HepG2 (cell line): ENCODE results near the gene TCFL5. TPM values are rescaled to one million over a fixed set of nuclear protein-coding genes. Genes with fewer than 3 reads are reported as not detected.
A peak's percentile ranks its signal among the peaks of the same experiment; 100 is the strongest.

ENCODE experiments used
- CBX2 ChIP-seq, 2 experiments: fragments of 200-600 bp in 1 of 2; sonication (generic); formaldehyde crosslinking in 1 of 2; IDR thresholded peaks; 2 replicates each; pipeline versions ENCODE4 v1.7.0 to v1.8.1; 2018 to 2022; ENCODE audit warnings: low read depth in 2 of 2, low read length in 1 of 2, mild to moderate bottlenecking in 1 of 2, missing genetic modification reagents in 1 of 2
- EED ChIP-seq: sonication (generic); formaldehyde crosslinking; IDR thresholded peaks from 2 replicates; pipeline ENCODE4 v1.5.0; 2020; ENCODE audit warnings: mild to moderate bottlenecking, missing genetic modification reagents
- HNF4A ChIP-seq: sonication (generic); formaldehyde crosslinking; IDR thresholded peaks from 2 replicates; pipeline ENCODE4 v1.4.0; 2020; ENCODE audit warnings: missing genetic modification reagents
- IKZF1 ChIP-seq: fragments of 450-650 bp; IDR thresholded peaks from 2 replicates; pipeline ENCODE4 v1.7.1; 2016
- IRF2 ChIP-seq: IDR thresholded peaks from 2 replicates; pipeline ENCODE4 v1.6.1; 2018; ENCODE audit warnings: missing genetic modification reagents, missing compliant biosample characterization
- KDM5B ChIP-seq: sonication (generic); formaldehyde crosslinking; IDR thresholded peaks from 2 replicates; pipeline ENCODE4 v1.4.0; 2020; ENCODE audit warnings: missing genetic modification reagents, mild to moderate bottlenecking, borderline replicate concordance
- KMT2A ChIP-seq: sonication (generic); formaldehyde crosslinking; IDR thresholded peaks from 2 replicates; pipeline ENCODE4 v1.4.0; 2020; ENCODE audit warnings: missing genetic modification reagents
- MED13 ChIP-seq: sonication (generic); formaldehyde crosslinking; IDR thresholded peaks from 2 replicates; pipeline ENCODE4 v1.5.0; 2020; ENCODE audit warnings: missing genetic modification reagents
- NR2C2 ChIP-seq: sonication (generic); formaldehyde crosslinking; IDR thresholded peaks from 2 replicates; pipeline ENCODE4 v1.4.0; 2020; ENCODE audit warnings: missing genetic modification reagents, mild to moderate bottlenecking, moderate library complexity, borderline replicate concordance
- PAX8 ChIP-seq: sonication (generic); formaldehyde crosslinking; IDR thresholded peaks from 2 replicates; pipeline ENCODE4 v1.8.0; 2022; ENCODE audit warnings: mild to moderate bottlenecking, missing genetic modification reagents, borderline replicate concordance
- SP140L ChIP-seq: sonication (generic); formaldehyde crosslinking; IDR thresholded peaks from 2 replicates; pipeline ENCODE4 v1.4.0; 2020; ENCODE audit warnings: missing genetic modification reagents, borderline replicate concordance
- TGIF2 ChIP-seq: IDR thresholded peaks from 2 replicates; pipeline ENCODE4 v1.6.1; 2016; ENCODE audit warnings: control low read depth, missing compliant biosample characterization
- ZNF451 ChIP-seq: sonication (generic); formaldehyde crosslinking; IDR thresholded peaks from 2 replicates; pipeline ENCODE4 v1.5.0; 2020; ENCODE audit warnings: mild to moderate bottlenecking, missing genetic modification reagents
- ZNF501 ChIP-seq: sonication (generic); formaldehyde crosslinking; IDR thresholded peaks from 2 replicates; pipeline ENCODE4 v1.5.1; 2020; ENCODE audit warnings: mild to moderate bottlenecking, moderate library complexity, missing genetic modification reagents
- ZNF572 ChIP-seq: sonication (generic); formaldehyde crosslinking; IDR thresholded peaks from 2 replicates; pipeline ENCODE4 v1.5.1; 2020; ENCODE audit warnings: mild to moderate bottlenecking, missing genetic modification reagents
- ZNF605 ChIP-seq: sonication (generic); formaldehyde crosslinking; IDR thresholded peaks from 2 replicates; pipeline ENCODE4 v1.8.0; 2022; ENCODE audit warnings: mild to moderate bottlenecking, missing genetic modification reagents
- polyA plus RNA-seq, 8 experiments: library from polyadenylated mRNA; depleted of rRNA in 3 of 8; stranded (reverse) in 7 of 8; unstranded in 1 of 8; fragments of >200 nt; fragmentation: Illumina TruSeq in 4 of 8; extraction: Trizol in 4 of 8; gene quantifications; 2 replicates each; pipeline versions ENCODE4 v1.2.1 to v1.2.3, GENCODE V29; 2011 to 2016; ENCODE audit warnings: low read depth in 4 of 8, missing spikeins in 1 of 8, mixed read lengths in 1 of 8; ENCODE audit not compliant: insufficient read depth in 1 of 8
- total RNA-seq, 5 experiments: library from RNA; depleted of rRNA; stranded (reverse); fragments of >200 nt; fragmentation: Illumina TruSeq; extraction: Trizol; gene quantifications; 2 replicates each; pipeline ENCODE4 v1.2.3, GENCODE V29; 2016; ENCODE audit warnings: low read depth in 1 of 5
- TF ChIP-seq, protein P1 (sequence below): sonication (generic); formaldehyde crosslinking; IDR thresholded peaks from 2 replicates; pipeline ENCODE4 v1.4.0; 2020; ENCODE audit warnings: missing genetic modification reagents
- TF ChIP-seq, protein P2 (sequence below): sonication (generic); formaldehyde crosslinking; IDR thresholded peaks from 2 replicates; pipeline ENCODE4 v1.4.0; 2020; ENCODE audit warnings: mild to moderate bottlenecking, missing genetic modification reagents
- TF ChIP-seq, protein P3 (sequence below): sonication (generic); formaldehyde crosslinking; IDR thresholded peaks from 2 replicates; pipeline ENCODE4 v1.4.0; 2020; ENCODE audit warnings: missing genetic modification reagents, mild to moderate bottlenecking, borderline replicate concordance
- TF ChIP-seq, protein P4 (sequence below), 2 experiments: sonication (generic) in 1 of 2; formaldehyde crosslinking in 1 of 2; IDR thresholded peaks; 2 replicates each; pipeline versions ENCODE4 v1.4.0 to v1.6.1; 2018 to 2020; ENCODE audit warnings: missing genetic modification reagents in 2 of 2, borderline replicate concordance in 1 of 2, low read depth in 1 of 2, mild to moderate bottlenecking in 1 of 2, missing biosample characterization in 1 of 2
- TF ChIP-seq, protein P5 (sequence below): sonication (generic); formaldehyde crosslinking; IDR thresholded peaks from 2 replicates; pipeline ENCODE4 v1.4.0; 2020; ENCODE audit warnings: missing genetic modification reagents

Gene TCFL5
- total and polyA plus RNA-seq, 2 of the 13 experiments (the other 11 are each of a cell fraction or from before 2014, with no cell fraction given): 14.8 to 20.0 TPM

DNA sequence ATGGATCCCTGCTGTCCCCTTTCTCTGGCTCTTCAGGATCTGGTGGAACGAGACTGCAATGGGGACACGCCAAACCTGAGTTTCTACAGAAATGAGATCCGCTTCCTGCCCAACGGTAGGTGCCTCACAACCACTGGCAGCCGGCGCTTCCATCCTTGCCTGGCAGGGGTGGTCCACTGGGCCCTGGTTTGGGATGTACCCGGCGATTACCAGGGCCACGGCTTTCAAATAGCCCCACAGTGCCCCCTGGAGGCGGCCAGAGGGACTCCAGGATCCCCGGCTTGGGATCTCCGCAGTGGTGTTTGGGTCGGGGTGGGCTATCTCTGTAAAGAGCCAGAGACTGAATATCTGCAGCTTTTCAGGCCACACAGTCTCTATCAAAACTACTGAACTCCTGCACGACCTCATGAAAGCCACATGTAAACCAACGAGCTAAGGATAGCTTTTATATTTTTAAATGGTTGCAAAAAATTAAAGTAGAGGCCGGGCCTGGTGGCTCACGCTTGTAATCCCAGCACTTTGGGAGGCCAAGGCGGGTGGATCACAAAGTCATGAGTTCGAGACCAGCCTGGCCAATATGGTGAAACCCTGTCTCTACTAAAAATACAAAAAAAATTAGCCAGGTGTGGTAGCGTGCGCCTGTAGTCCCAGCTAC lies 53.3 kb downstream of the TCFL5 start (continued):
- TF ChIP-seq, protein P1, sequence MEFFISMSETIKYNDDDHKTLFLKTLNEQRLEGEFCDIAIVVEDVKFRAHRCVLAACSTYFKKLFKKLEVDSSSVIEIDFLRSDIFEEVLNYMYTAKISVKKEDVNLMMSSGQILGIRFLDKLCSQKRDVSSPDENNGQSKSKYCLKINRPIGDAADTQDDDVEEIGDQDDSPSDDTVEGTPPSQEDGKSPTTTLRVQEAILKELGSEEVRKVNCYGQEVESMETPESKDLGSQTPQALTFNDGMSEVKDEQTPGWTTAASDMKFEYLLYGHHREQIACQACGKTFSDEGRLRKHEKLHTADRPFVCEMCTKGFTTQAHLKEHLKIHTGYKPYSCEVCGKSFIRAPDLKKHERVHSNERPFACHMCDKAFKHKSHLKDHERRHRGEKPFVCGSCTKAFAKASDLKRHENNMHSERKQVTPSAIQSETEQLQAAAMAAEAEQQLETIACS (CRISPR knock-in tag): peak; percentile 32; the same call in 1 of the 2 replicates
- TF ChIP-seq HNF4A (CRISPR knock-in tag) (no peak), PAX8 (CRISPR knock-in tag) (no peak), KDM5B (peak; percentile 30; the same call in 1 of the 2 replicates), MED13 (CRISPR knock-in tag) (no peak), SP140L (CRISPR knock-in tag) (0 out of 2 replicates have a peak, but pooled peaks have one; percentile 85), IKZF1 (no peak), IRF2 (CRISPR knock-in tag) (no peak), EED (CRISPR knock-in tag) (0 out of 2 replicates have a peak, but pooled peaks have one; percentile 4), CBX2 (IDR thresholded peaks at IDR 0.05; ENCODE audit: low read depth, low read length) (no peak), CBX2 (CRISPR knock-in tag; IDR thresholded peaks at IDR 0.05; ENCODE audit: low read depth) (no peak), ZNF501 (peak; percentile 93), ZNF605 (CRISPR knock-in tag) (no peak), ZNF451 (CRISPR knock-in tag) (no peak), KMT2A (CRISPR knock-in tag) (peak; percentile 71; the same call in 1 of the 2 replicates), NR2C2 (0 out of 2 replicates have a peak, but pooled peaks have one; percentile 29), TGIF2 (CRISPR knock-in tag) (peak; percentile 19; the same call in 1 of the 2 replicates), ZNF572 (CRISPR knock-in tag) (0 out of 2 replicates have a peak, but pooled peaks have one; percentile 68)
- TF ChIP-seq, protein P2, sequence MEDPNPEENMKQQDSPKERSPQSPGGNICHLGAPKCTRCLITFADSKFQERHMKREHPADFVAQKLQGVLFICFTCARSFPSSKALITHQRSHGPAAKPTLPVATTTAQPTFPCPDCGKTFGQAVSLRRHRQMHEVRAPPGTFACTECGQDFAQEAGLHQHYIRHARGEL (CRISPR knock-in tag): no peak
- TF ChIP-seq, protein P3, sequence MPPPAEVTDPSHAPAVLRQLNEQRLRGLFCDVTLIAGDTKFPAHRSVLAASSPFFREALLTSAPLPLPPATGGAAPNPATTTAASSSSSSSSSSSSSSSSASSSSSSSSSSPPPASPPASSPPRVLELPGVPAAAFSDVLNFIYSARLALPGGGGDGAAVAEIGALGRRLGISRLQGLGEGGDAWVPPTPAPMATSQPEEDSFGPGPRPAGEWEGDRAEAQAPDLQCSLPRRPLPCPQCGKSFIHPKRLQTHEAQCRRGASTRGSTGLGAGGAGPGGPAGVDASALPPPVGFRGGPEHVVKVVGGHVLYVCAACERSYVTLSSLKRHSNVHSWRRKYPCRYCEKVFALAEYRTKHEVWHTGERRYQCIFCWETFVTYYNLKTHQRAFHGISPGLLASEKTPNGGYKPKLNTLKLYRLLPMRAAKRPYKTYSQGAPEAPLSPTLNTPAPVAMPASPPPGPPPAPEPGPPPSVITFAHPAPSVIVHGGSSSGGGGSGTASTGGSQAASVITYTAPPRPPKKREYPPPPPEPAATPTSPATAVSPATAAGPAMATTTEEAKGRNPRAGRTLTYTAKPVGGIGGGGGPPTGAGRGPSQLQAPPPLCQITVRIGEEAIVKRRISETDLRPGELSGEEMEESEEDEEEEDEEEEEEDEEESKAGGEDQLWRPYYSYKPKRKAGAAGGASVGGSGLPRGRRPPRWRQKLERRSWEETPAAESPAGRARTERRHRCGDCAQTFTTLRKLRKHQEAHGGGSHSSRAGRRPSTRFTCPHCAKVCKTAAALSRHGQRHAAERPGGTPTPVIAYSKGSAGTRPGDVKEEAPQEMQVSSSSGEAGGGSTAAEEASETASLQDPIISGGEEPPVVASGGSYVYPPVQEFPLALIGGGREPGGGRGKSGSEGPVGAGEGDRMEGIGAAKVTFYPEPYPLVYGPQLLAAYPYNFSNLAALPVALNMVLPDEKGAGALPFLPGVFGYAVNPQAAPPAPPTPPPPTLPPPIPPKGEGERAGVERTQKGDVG: 0 out of 2 replicates have a peak, but pooled peaks have one; percentile 49
- TF ChIP-seq, protein P4, sequence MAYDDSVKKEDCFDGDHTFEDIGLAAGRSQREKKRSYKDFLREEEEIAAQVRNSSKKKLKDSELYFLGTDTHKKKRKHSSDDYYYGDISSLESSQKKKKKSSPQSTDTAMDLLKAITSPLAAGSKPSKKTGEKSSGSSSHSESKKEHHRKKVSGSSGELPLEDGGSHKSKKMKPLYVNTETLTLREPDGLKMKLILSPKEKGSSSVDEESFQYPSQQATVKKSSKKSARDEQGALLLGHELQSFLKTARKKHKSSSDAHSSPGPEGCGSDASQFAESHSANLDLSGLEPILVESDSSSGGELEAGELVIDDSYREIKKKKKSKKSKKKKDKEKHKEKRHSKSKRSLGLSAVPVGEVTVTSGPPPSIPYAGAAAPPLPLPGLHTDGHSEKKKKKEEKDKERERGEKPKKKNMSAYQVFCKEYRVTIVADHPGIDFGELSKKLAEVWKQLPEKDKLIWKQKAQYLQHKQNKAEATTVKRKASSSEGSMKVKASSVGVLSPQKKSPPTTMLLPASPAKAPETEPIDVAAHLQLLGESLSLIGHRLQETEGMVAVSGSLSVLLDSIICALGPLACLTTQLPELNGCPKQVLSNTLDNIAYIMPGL (CRISPR knock-in tag; IDR thresholded peaks at IDR 0.05; ENCODE audit: borderline replicate concordance in 1 of 2, low read depth in 1 of 2): peak; percentile 59 to 66; a peak in 2 of 4 replicates
- TF ChIP-seq, protein P5, sequence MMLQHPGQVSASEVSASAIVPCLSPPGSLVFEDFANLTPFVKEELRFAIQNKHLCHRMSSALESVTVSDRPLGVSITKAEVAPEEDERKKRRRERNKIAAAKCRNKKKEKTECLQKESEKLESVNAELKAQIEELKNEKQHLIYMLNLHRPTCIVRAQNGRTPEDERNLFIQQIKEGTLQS: no peak
